Measurements from ENCODE around the gene PHTF2.
A peak's percentile ranks its signal among the peaks of the same experiment; 100 is the strongest.
"Not testable (repeated sequence)": the region's sequence is repeated elsewhere in the genome, so short reads cannot be mapped to it uniquely, and the experiment has no call there.

The PHTF2 gene
- total RNA-seq = 59.4 to 75.8 reads per million in 2 donors

DNA sequence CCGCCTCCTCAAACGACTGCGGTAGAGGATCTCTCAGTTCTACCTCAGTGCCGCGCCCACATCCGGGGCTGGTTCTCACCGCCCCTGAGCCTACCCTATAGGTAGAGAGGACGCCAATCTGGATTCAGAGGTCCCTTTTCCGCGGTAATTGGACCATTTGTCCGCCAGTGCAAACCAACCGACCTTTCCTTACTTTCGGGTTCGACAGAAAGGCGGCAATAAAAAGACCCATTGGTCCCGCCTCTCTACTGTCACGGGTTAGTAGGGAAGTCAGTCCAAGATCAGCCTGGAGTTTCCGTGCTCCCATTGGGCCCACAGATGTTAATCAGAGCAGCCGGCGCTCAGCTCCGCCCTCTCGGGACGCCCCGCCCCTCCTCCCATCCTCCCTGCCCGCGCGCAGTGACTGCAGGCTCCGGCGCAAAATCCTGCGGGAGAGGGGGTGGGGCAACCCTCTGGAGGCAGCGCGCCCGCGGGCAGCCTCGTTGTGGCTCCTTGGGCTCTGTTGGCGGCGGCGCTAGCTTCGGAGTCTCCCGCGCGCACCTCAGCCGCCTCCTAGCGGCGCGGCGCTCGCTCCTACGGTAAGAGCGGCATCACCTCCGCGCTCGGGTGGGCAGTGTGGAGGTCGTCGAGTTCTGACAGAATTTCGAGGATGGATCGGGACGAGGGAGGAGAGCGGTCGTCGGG lies at the start of gene PHTF2, which contains the start of gene TMEM60:
Gene PHTF2 (plus strand): TSS at position 380 of the 684 bp plus-strand sequence.
Gene TMEM60 (minus strand): TSS at position 41 of the 684 bp plus-strand sequence. CDS start 4,061 bp downstream, outside the sequence.
- DNase-seq = peak; percentile 90

DNA sequence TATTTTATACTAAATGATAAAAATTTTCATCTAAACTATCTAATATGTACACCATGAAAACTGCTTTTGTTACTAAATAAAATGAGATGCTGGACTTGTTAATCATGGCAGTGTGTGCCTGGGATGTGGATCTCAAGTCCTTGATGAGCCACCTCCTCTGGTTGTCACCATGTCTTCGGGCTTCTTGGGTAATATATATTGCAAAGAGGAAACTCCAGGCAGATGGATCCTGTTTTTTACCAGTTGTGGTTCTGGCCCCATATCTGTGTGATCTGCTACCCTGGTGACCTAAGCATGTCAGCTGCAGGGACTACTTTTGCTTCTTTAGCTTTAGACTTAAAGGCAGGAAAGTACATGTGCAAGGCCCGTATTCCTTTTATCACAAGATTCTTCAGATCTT lies 46.6 kb upstream of the PHTF2 start:
- DNase-seq = no peak

DNA sequence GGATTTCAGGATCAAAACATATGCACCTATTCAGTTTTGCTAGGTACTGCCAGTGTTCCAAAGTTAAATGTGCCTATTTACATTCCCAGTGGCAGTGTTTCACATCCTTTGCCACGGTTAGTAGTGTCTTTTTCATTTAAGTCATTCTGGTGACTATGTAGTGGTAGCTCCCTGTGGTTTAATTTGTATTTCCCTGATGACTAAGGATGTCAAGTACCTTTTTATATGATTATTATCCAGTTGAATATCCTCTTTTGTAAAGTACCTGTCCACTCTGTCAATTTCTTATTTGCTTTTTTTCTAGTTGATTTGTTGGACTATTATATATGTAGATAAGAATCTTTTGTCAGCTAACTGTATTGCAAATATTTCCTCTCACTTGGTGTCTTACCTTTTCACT lies 45.4 kb upstream of the PHTF2 start:
- DNase-seq = no peak

DNA sequence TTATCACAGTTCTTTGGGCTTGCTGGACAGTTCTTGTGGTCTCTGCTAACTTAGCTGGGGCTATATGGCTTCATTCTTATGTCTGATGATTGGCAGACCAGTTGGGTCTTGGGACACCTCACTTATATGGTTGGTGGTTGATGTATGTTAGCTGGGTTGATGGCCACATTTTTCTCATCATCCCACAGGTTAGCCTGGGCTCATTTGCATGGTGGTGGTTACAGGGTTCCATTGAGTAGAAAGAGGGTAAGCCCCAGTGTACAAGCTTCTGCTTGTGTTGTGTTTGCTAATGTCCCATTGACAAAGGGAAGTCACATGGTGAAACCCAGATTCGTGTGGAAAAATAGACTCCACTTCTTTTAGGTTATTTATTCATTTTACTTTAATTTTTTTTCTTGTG lies 41.0 kb upstream of the PHTF2 start:
- DNase-seq = no peak

DNA sequence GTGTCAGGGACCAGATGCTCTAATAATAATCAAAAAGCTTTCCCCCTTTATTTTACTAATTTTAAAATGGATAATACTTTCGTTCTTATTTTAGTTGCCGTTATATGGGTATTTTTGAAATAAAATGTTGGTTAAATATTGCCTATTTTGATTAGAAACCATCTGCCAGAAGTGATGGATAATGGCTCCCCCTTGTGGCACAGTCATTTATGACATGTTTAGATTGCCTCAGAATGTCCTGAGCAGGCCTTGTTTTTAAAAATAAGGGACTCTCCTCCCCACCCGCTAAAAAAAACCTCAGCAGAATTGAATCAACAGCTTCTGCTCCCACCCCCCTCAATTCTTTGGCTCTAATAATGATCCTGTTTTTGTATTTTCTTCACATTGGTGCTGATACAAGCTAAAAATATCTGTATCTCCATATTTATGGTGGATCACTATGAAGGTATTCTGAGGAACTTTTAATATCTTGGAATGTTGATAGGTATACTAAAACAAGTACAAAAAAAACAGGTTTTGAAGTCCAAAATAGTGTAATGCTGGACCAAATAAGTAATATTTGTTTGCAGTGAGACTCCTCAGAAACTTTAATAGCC lies 39.2 kb upstream of the PHTF2 start:
- peak; percentile 59 for DNase-seq

GRCh38 chr7:77760809-77761453 lies 37.6 kb upstream of the PHTF2 start:
- no peak for DNase-seq

DNA sequence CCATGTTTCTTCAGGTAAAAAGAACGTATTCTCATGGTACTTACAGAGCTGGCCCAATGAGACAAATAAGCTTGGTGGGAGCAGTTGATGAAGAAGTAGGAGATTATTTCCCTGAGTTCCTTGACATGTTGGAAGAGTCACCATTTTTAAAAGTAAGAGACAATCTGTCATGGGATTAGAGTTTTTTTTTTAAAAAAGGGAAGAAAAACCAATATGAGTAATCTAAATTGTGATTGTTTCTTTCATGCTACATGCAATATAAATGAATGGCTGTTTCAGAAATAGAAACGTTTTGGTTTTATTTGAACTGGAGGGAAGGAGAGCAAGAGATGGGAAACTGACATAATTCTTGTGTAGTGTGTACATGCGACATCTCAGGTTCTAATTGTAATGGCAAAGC lies 33.1 kb upstream of the PHTF2 start:
- DNase-seq = no peak

GRCh38 chr7:77765906-77766800 lies 32.4 kb upstream of the PHTF2 start:
- no peak for DNase-seq

GRCh38 chr7:77766801-77767605 lies 31.6 kb upstream of the PHTF2 start:
- no peak for DNase-seq

GRCh38 chr7:77770316-77770715 lies 28.3 kb upstream of the PHTF2 start:
- no peak for DNase-seq

DNA sequence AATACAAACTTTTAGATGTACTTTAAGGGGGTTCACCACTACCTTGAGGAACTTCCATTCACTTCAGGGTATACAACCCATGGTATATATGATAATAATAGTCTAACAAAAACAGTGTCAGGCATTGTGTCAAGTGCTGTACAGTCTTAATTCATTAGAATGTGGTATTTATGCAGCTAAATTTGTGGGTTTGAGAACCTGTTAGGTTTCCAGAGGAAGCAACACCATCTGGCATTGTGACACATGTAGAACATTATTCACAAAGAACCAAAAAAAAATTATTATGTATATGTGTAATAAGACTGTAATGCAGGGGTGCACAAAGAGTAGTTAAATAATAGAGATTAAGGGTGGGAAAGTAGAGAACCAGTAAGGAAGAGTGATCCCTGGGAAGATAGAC lies 26.7 kb upstream of the PHTF2 start:
- no peak for DNase-seq

DNA sequence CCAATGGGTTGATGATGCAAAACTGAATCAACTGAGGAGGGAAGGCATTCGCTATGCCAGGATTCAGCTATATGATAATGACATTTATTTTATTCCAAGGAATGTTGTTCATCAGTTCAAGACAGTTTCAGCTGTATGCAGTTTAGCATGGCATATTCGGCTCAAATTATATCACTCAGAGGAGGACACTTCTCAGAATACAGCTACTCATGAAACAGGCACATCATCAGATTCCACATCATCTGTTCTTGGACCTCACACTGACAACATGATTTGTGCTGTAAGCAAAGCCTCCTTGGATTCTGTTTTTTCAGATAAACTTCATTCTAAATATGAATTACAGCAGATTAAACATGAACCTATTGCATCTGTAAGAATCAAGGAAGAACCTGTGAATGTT lies 20.0 kb upstream of the PHTF2 start:
- no peak for DNase-seq

DNA sequence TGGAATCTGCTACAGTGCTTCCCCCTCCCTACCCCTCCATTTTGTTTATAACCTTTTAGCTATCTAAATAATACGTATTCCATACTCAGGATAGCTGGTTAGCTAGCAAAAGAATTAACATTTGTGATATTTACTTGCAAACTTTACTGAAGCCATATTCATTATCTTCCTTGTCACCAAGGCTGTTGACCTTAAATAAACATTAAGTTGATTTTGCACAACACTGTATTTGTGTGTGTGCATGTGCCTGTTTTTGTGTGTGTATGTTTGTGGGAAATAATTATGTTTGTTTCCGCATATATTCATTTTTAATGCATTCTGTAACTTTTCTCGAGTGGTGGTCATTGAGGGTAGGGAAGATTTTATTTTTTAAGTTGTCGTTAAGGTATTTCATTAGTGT lies 16.2 kb upstream of the PHTF2 start:
- no peak for DNase-seq

- DNase-seq = no peak
Measured at GRCh38 chr7:77783111-77783510, 15.5 kb upstream of the PHTF2 start.

GRCh38 chr7:77783545-77783944 lies 15.0 kb upstream of the PHTF2 start:
- no peak for DNase-seq

DNA sequence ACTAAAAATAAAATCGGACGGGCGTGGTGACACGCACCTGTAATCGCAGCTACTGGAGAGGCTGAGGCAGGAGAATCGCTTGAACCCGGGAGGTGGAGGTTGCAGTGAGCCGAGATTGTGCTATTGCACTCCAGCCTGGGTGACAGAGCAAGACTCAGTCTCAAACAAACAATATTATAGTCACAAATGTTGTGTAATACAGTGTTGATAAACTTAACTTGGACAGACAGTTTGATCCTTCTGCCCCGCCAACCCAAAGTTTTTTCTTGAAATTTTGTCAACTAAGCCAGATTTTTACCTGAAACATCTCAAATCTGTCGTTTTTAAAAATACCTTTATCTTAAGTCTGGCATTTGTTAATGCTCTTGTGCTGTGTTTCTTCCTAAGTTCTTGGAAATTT lies 14.1 kb upstream of the PHTF2 start:
- not testable (repeated sequence) for DNase-seq

DNA sequence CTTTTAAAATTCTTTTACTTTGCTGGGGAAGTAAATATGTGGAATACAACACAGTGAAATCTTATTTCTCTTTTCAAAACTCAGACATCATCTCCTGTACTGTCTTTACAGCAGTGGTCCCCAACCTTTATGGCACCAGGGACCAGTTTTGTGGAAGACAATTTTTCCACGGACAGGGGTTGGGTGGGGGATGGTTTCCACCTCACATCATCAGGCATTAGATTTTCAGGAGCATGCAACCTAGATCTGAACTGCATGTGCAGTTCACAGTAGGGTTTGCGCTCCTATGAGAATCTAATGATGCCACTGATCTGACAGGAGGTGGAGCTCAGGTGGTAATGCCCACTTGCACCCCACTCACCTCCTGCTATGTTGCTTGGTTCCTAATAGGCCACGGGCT lies 12.6 kb upstream of the PHTF2 start:
- no peak for DNase-seq

GRCh38 chr7:77786741-77787140 lies 11.8 kb upstream of the PHTF2 start:
- no peak for DNase-seq

DNA sequence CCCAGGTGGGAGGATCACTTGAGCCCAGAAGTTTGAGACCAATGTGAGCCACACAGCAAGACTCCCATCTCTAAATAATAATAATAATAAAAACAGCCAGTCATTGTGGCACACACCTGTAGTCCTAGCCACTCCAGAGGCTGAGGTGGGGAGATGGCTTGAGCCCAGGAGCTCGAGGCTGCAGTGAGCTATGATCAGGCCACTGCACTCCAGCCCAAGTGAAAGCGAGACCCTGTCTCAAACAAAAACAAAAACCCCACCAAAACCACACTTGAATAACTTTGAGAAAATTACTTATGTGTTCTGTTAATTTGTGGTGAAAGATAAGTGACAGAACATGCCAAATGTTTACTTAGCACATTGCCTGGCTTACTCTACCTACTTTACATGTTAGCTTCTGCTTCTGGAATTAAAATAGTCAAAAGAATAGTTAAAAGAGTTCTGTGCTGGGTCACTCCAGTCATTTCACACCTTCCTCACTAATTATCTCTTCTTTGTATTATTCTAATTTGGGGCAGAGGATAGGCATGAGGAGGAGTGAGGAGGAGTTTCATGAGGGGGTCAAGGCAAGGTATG lies 10.2 kb upstream of the PHTF2 start:
- no peak for DNase-seq

- DNase-seq = no peak
Measured at GRCh38 chr7:77791336-77791735, 7.2 kb upstream of the PHTF2 start.

DNA sequence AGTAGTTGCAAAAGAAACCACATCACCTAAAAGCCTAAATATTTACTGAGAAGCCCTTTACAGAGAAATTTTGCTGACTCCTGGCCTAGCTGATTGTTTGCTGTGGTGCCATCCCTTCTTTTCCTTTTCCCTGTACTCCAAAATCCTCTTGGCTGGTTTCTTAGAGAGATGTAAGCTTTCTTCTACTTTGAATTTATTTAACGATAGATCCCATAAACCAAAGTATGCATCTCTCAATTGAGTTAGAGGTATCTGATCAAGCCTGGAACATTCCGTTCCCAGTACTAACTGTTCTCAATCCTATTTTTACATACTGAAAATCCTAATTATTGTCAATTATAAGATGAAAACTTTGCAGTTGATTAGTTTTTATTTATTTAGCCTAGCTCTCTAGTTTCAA lies 6.6 kb upstream of the PHTF2 start:
- DNase-seq = no peak

DNA sequence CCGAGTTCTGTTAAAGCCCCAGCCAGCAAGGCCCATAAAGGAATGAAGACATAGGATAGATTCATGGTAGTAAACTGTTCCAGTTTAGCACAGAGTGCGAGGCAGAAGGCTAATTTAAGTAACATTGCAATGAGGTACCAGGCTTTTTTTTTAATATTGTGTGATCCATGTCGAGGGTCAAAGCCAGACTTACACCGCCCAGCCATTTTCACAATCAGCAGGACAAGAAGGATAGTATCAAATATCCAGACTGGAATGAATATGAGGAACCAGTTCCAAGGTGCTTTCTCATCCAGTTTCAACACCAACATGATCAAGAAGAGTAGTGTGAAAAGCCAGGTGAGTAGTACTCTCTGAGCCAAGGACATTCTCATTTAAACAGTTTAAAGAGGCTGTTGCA lies 4.6 kb upstream of the PHTF2 start:
- DNase-seq = no peak

All from T-helper 9 cell (primary cell).